Keratinocyte (primary cell): ENCODE measurements around the gene ARPC3.

Source experiments
- EZH2 ChIP-seq: IDR thresholded peaks from one replicate; pipeline ENCODE4 v1.6.1; 2012; ENCODE audit warnings: inconsistent platforms, mild to moderate bottlenecking, low read length, moderate library complexity
- TF ChIP-seq, protein P1 (sequence below), 3 experiments: IDR thresholded peaks in 1 of 3; conservative IDR thresholded peaks in 1 of 3; optimal IDR thresholded peaks in 1 of 3; 2 replicates in 2 of 3; 3 replicates in 1 of 3; pipeline versions ENCODE3 to v1.5.1; 2011; ENCODE audit warnings: low read length in 3 of 3, mild to moderate bottlenecking in 3 of 3, moderate library complexity in 2 of 3, control low read depth in 1 of 3, inconsistent platforms in 1 of 3; ENCODE audit not compliant: insufficient read depth in 2 of 3; ENCODE audit errors: extremely low read depth in 1 of 3

DNA sequence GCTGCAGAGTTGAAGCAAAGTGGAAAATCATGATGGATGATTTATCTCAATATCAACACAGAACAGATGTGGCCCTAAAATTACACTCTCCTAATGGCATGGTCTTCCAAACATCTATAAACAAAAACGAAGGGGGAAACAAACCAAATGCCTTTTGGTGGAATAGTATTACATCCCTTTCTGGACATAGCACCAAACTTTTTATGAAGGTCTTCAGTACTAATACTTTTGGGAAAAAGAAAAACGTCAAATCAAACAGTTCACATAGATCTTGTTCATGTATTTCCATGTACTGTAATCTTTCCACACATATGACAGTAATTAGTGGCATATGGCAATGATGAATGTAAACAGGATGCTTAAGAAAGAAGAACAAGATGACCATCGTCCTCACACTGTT is 23.7 kb downstream of the ARPC3 start:
- TF ChIP-seq, protein P1, sequence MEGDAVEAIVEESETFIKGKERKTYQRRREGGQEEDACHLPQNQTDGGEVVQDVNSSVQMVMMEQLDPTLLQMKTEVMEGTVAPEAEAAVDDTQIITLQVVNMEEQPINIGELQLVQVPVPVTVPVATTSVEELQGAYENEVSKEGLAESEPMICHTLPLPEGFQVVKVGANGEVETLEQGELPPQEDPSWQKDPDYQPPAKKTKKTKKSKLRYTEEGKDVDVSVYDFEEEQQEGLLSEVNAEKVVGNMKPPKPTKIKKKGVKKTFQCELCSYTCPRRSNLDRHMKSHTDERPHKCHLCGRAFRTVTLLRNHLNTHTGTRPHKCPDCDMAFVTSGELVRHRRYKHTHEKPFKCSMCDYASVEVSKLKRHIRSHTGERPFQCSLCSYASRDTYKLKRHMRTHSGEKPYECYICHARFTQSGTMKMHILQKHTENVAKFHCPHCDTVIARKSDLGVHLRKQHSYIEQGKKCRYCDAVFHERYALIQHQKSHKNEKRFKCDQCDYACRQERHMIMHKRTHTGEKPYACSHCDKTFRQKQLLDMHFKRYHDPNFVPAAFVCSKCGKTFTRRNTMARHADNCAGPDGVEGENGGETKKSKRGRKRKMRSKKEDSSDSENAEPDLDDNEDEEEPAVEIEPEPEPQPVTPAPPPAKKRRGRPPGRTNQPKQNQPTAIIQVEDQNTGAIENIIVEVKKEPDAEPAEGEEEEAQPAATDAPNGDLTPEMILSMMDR (optimal IDR thresholded peaks at IDR 0.05 in 1 of 3, IDR thresholded peaks at IDR 0.05 in 1 of 3, conservative IDR thresholded peaks at IDR 0.05 in 1 of 3; ENCODE audit: extremely low read depth in 1 of 3, insufficient read depth in 2 of 3, low read length in 3 of 3) = no peak
- no peak for TF ChIP-seq EZH2
